HG03060 (cell line): ENCODE results near the gene PGAP3.
A peak's percentile ranks its signal among the peaks of the same experiment; 100 is the strongest.
"Not testable (repeated sequence)": the region's sequence is repeated elsewhere in the genome, so short reads cannot be mapped to it uniquely, and the experiment has no call there.

ENCODE experiments used
- ATAC-seq: cut with Tn5 transposase; IDR thresholded peaks from one replicate; pipeline ENCODE4 v1.9.1; 2021; ENCODE audit warnings: low read depth, moderate number of reproducible peaks; ENCODE audit not compliant: unreplicated experiment

Gene PGAP3

DNA sequence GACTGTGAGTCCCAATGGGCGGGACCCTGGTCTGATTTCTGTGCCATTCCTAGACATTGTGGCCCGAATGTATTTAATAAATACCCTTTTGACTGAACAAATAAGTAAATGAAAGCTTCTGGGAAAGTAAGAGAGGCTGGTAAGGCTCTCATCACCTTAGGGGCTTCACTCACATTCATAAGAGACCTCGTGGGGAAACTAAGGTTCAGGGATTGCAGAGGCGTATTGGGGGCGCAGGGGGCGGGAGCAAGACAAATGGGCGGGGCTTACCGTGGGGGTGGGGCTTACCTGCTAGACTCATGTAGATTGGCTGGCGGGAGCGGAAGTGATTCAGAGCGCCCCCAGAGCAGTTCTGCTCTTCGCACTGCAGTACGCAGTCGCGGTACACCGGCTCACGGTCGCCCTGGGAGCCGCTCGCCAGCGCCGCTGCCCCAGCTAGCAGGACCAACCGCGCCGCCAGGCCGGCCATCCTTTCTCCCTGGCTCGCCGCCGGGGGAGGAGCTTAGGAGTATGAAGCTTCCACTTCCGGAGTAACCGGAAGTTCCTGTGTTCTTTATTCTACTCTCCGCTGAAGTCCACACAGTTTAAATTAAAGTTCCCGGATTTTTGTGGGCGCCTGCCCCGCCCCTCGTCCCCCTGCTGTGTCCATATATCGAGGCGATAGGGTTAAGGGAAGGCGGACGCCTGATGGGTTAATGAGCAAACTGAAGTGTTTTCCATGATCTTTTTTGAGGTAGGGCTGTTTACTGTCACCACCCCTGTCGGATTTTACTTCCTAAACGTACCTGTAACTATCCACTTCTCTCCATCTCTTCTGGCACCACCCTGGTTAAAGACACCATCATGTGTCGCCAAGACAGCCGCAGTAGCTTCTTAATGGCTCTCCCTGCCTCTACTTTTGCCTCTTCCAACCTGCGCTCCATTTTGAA is at the start of gene PGAP3:
Gene PGAP3, minus strand, starts transcription at position 512 of the 929 bp plus-strand sequence. Its CDS starts 43 bp downstream, at position 469.
- peak; percentile 72 for ATAC-seq

DNA sequence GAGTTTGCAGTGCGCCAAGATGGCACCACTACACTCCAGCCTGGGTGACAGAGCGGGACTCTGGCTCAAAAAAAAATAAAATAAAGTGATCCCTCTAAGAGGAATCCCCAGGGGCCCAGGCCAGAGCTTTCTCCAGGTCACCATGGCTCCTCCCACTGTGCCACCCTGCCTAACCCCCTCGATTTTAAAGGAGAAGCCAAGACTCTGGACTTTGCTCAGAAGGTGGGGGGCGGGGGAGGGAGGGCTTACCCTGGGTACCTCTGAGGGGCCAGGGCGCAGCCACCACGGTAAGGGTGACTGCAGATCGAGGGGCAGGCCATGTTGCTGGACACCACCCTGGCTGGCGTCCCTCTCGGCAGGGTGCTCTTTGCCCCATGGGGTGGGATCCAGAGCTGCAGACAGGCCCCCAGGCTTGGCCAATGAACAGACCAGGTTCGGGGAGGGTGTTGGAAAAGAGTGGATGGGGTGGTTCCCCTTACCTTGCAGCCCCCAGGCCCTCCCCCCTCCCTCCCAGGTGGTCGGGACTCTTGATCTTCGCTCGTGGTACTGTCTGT is 49.4 kb upstream of the PGAP3 start:
- ATAC-seq = no peak

DNA sequence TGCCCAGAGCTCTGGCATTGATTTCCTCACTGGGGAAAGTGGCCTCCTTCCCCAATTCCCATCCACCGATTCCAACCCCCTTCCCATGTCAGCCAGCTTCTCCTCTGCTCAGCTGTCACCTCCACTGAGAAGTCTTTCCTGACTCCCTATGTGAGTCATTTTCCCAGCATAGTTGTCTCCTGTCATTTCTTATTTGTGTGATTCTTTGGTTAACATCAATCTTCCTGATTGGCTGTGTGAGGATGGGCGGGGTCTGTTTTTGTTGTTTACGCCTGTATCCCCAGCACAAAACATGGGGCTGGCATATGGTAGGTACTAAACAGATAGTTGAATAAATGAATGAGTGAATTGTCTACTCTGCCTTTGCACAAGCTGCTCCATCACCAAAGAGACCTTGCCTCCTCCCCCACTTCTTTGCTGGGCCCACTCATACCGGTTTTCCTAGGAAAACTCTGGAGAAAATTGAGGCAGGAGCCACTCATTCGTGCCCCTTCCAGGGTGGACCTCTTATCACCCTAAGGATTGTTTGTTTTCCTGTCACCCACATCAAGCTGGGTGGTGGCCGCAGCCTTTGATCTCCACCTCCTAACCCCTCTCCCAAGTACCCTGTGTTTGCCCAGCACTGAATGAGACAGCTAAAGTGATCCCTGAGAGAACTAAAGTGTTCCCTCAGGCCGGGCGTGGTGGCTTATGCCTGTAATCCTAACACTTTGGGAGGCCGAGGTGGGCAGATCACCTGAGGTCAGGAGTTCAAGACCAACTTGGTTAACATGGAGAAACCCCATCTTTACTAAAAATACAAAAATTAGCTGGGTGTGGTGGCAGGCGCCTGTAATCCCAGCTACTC is 48.7 kb upstream of the PGAP3 start:
- no peak for ATAC-seq

GRCh38 chr17:39735882-39736281 is 48.0 kb upstream of the PGAP3 start:
- ATAC-seq = no peak

- ATAC-seq = no peak
Observed at GRCh38 chr17:39732586-39732985, 44.7 kb upstream of the PGAP3 start.

DNA sequence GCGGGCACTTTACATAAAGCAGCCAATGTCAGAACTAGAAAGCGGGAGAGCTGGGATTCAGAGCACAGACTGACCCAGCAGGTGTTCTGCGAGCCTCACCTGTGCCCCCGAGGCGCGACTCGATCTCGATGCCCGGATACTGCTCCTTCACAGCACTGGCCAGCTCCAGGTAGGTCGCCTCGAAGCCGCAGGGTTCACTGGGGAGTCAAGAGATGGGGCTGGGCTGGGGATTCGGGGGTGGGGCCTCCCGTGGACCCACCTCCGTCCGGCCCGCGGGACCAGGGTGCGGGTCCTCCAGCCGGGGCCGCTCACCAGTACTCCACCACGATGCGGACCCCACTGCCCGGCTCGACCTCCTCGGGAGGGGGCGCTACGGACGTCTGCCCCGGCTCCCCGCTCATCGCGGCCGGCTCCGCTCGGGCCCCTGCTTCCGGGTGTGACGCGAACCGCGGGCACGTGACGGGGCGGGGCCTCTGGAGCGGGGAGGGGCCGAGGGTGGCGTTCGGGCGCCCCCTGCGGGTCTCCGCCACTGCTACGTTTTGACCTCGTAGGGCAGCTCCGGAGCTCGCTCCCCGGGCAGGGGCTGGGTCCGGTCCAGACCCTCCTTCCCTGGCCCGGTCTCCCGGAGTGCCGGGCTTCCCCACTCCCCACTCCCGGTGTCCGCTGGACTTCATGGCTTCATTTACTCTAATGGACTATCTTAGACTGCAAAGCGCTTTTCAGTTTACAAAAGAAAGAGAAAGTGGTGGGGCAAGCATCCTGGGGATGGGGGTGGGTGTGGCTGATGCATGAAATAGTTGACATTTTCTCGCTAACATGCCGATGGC is 42.5 kb upstream of the PGAP3 start, which contains the start of gene MIEN1:
Gene MIEN1, minus strand, starts transcription at position 438 of the 827 bp plus-strand sequence. Its CDS starts 37 bp downstream, at position 401.
- peak; percentile 46 for ATAC-seq

- ATAC-seq = no peak
Observed at GRCh38 chr17:39729280-39729851, 41.5 kb upstream of the PGAP3 start.

DNA sequence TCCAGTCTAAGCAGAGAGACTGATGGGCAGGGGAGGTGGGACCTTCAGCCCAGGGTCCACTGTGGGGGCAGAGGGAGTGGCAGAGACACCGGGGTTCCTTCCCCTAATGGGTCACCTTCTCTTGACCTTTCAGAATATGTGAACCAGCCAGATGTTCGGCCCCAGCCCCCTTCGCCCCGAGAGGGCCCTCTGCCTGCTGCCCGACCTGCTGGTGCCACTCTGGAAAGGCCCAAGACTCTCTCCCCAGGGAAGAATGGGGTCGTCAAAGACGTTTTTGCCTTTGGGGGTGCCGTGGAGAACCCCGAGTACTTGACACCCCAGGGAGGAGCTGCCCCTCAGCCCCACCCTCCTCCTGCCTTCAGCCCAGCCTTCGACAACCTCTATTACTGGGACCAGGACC is 39.7 kb upstream of the PGAP3 start:
- ATAC-seq = no peak

- ATAC-seq = no peak
Observed at GRCh38 chr17:39726617-39727016, 38.8 kb upstream of the PGAP3 start.

DNA sequence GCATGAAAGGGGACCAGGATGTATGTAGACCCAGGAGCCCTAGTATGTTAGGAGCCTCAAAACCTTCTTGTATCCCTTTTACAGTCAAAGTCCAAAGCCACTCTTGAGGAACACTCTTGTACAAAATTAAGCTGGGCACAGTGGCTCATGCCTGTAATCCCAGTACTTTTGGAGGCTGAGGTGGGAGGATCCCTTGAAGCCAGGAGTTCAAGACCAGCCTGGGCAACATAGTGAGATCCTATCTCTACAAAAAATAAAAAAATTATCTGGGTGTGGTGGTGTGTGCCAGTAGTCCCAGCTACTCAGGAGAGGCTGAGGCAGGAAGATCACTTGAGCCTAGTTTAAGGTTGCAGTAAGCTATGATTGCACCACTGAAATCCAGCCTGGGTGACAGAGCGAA is 38.1 kb upstream of the PGAP3 start:
- not testable (repeated sequence) for ATAC-seq

- no peak for ATAC-seq
Observed at GRCh38 chr17:39724731-39725130, 36.9 kb upstream of the PGAP3 start.

DNA sequence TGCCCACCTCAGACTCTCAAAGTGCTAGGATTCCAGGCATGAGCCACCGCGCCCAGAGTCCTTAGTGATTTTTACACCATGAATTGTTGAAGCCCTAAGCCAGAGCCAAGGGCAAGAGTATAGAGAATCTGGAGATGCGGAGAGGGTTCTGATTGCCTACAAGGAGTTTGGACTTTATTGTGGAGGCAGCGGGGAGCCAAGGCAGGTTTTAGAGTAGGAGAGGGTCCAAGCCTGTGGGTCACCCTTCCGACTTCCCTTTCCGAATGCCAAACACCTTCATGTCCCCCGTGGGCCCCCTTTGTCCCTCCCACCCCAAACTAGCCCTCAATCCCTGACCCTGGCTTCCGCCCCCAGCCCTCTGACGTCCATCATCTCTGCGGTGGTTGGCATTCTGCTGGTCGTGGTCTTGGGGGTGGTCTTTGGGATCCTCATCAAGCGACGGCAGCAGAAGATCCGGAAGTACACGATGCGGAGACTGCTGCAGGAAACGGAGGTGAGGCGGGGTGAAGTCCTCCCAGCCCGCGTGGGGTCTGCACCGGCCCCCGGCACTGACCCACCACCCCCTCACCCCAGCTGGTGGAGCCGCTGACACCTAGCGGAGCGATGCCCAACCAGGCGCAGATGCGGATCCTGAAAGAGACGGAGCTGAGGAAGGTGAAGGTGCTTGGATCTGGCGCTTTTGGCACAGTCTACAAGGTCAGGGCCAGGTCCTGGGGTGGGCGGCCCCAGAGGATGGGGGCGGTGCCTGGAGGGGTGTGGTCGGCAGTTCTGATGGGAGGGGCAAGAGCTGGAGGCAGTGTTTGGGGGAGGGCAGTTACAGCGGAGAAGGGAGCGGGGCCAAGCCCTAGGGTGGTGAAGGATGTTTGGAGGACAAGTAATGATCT is 35.4 kb upstream of the PGAP3 start:
- ATAC-seq = no peak

DNA sequence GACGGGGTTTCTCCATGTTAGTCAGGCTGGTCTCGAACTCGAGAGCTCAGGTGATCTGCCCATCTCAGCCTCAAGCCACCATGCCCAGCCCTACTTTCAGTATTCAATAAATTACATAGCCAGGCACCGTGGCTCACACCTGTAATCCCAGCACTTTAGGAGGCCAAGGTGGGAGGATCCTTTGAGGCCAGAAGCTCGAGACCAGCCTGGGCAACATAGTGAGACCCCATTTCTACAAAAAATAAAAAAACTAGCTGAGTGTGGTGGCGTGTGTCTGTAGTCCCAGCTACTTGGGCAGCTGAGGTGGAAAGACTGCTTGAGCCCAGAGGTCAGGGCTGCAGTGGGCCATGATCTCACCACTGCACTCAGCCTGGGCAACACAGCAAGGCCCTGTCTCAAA is 34.2 kb upstream of the PGAP3 start:
- no peak for ATAC-seq

DNA sequence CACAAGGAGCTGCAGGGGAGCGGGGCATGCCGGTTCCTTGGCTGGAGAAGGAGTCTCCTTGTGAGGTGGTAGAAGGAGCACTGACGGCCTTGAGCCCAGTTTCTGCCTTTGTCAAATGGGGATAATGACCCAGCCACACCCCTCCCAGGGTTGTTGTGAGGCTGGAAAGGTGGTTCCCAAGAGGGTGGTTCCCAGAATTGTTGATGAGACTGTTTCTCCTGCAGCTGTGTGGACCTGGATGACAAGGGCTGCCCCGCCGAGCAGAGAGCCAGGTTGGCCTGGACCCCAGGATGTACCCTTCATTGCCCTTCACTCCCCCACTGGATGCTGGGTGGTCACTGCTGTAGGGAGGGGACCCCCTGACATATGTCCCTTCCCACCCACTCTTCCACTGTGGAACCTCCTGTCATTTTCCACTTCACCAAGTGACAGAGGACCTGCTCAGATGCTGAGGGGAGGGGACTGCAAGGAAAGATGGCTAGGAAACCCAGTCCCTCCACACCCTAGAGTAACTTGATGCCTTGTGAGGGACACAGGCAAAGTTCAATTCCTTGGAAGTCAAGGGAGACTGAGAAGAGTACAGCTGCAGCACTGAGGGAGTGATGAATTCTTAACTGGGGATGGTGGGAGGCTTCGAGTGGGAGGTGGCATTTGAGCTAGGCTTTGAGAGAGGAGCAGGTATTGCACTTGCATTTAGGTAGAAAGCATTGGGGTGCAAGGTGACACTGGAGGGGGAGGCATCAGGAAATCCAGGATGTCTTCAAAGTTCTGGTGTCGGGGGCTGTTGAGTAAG is 31.9 kb upstream of the PGAP3 start:
- no peak for ATAC-seq

GRCh38 chr17:39717660-39718059 is 29.8 kb upstream of the PGAP3 start:
- ATAC-seq = no peak

DNA sequence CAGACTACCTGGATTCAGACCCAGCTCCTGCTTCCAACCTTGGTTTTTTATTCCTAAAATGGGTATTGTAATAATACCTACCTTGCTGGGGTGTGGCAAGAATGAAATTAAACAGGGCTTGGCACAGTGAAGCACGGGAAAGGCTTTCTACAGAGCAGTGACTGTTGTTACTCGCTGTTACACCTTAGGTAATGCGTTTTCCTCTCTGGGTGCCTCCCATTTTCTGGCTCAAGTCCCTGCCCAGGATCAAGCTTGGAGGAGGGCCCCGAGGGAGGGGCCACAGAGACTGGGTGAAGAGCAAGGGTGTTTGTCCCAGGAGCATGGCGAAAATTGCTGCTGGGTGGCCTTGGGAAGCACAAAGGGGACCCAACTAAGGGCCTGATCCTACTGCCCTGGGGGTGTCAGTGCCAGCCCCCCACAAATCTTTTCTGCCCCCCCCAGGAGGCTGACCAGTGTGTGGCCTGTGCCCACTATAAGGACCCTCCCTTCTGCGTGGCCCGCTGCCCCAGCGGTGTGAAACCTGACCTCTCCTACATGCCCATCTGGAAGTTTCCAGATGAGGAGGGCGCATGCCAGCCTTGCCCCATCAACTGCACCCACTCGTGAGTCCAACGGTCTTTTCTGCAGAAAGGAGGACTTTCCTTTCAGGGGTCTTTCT is 29.2 kb upstream of the PGAP3 start:
- no peak for ATAC-seq

DNA sequence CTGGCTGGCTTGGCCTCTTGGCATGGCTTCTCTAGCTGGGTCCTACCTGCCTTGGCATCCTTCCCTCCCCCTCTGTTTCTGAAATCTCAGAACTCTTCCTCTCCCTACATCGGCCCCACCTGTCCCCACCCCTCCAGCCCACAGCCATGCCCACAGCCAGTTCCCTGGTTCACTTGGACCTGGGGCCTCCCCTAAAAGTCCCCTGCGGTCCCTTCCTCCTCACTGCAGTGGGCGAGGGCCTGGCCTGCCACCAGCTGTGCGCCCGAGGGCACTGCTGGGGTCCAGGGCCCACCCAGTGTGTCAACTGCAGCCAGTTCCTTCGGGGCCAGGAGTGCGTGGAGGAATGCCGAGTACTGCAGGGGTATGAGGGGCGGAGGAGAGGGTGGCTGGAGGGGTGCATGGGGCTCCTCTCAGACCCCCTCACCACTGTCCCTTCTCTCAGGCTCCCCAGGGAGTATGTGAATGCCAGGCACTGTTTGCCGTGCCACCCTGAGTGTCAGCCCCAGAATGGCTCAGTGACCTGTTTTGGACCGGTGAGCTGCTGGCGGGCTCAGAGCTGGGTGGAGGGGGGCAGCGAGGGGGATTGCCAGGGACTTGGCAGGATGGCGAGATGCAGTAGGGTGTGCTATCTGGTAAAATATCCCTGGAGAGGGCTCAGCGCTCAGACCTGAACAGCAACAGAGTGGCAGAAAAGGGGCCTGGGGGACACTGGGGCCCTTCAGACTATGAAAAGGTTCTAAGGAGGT is 28.4 kb upstream of the PGAP3 start:
- ATAC-seq = no peak
